RWPE1 (cell line): ENCODE results near the gene INPP4A.
"Not testable (repeated sequence)": the region's sequence is repeated elsewhere in the genome, so short reads cannot be mapped to it uniquely, and the experiment has no call there.

Source experiments
- CTCF ChIA-PET: fragments of 350-600 bp; sonication (Branson Sonifier 250); formaldehyde crosslinking; extraction: SDS; loops from one replicate; lab custom pipeline; 2021; lab: Yijun Ruan, JAX
- POLR2A ChIA-PET: fragments of 400-600 bp; formaldehyde crosslinking; extraction: SDS; loops from one replicate; lab custom pipeline; 2020; ENCODE audit warnings: antibody characterized with exemption; ENCODE audit not compliant: low non-redundant PET; lab: Yijun Ruan, JAX
- DNase-seq: peaks from one replicate; pipeline ENCODE4 v3.0.0; 2012; ENCODE audit warnings: low spot score
- H3K27ac ChIP-seq: fragments of 450-650 bp; 2 replicates; pipeline ENCODE4 v1.5.1; 2017
- TF ChIP-seq, protein P1 (sequence below): fragments of 450-650 bp; conservative IDR thresholded peaks from 2 replicates; pipeline ENCODE4 v1.5.1; 2017; ENCODE audit warnings: low read depth, mild to moderate bottlenecking

Gene INPP4A

DNA sequence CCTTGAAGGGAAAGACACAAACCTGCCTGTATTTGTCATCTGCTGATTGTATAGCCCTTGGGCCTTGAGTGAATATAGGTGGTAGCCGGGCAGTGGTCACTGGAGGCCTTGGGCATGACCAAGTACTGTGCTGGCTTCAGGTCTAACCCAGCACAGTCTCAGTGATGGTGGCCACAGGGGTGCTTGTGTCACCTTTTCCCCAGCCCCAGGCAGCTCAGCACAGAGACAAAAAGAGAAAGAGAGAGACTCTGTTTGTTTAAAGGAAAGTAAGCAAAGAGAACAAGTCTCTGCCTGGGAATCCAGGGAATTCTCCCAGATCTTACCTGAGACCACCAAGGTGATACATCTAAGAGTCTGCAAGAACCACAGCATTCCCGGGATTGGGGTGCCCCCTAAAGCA lies 39.4 kb upstream of the INPP4A start:
- TF ChIP-seq, protein P1, sequence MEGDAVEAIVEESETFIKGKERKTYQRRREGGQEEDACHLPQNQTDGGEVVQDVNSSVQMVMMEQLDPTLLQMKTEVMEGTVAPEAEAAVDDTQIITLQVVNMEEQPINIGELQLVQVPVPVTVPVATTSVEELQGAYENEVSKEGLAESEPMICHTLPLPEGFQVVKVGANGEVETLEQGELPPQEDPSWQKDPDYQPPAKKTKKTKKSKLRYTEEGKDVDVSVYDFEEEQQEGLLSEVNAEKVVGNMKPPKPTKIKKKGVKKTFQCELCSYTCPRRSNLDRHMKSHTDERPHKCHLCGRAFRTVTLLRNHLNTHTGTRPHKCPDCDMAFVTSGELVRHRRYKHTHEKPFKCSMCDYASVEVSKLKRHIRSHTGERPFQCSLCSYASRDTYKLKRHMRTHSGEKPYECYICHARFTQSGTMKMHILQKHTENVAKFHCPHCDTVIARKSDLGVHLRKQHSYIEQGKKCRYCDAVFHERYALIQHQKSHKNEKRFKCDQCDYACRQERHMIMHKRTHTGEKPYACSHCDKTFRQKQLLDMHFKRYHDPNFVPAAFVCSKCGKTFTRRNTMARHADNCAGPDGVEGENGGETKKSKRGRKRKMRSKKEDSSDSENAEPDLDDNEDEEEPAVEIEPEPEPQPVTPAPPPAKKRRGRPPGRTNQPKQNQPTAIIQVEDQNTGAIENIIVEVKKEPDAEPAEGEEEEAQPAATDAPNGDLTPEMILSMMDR, result no peak
- CTCF ChIA-PET, result no interaction called here
- no peak overlapping the region for H3K27ac ChIP-seq
- POLR2A ChIA-PET, result no interaction called here
- DNase-seq, result no peak

DNA sequence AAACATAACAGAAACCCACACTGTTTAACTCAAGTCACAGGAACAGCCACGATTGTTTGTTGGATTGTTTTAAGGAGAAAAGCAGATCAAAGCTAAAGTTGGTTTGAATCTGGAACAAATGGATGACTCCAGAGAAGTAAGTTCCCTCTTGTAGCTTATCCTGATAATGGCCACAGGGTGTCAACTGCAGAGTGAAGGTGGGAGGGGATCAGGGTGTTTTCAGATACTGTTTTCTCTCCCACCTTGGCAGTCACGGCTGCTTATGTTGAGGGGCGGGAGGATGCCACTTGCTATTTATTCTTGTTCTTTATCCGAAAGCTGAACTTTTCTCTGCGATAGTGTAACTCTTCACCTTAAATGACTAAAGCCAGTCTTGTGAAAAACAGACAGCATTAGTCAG lies 36.5 kb upstream of the INPP4A start:
- POLR2A ChIA-PET, result no interaction called here
- TF ChIP-seq, protein P1, result no peak
- CTCF ChIA-PET, result no interaction called here
- no peak for DNase-seq
- H3K27ac ChIP-seq, result no peak overlapping the region

DNA sequence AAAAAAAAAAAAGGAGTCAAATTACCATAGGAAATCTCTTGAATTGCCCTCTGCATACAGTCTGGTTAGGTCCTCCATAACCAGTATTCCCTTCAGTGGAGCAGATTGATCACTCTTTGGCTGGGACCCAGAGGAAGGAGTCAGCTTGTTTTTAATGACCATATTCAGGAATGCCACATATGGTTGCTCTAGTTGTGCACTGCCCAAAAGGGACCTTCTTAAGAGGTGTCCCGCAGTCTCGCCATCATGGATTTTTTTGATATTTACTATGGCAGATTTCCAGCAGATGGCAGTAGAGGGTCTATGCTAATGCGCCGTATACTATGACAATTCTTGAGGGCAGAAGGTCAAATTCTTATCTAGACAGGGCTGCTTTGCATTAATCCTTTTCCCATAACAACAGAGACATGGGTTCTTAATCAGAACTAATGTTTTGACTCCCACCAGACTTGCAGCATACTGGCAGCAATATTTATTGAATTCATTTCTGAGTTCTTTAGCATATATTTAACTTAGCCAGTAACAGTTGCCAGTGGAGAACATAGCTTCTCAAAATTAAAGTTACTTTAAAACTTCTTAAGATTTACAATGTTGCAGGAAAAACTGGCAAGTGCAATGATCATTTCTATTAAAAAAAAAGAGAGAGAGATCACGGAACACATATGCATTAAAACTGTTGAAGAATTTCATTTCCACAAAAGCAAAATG lies 31.8 kb upstream of the INPP4A start:
- peak; percentile 62 for DNase-seq
- CTCF ChIA-PET, result interaction anchor here (0.6 to 1.4 kb wide), 5 partner anchors 13 to 286 kb away, joined by 3 to 4 read pairs (median 4); no protein-coding TSS in a partner anchor
- TF ChIP-seq, protein P1, result peak; percentile 74
- POLR2A ChIA-PET, result no interaction called here
- H3K27ac ChIP-seq, result no peak overlapping the region

DNA sequence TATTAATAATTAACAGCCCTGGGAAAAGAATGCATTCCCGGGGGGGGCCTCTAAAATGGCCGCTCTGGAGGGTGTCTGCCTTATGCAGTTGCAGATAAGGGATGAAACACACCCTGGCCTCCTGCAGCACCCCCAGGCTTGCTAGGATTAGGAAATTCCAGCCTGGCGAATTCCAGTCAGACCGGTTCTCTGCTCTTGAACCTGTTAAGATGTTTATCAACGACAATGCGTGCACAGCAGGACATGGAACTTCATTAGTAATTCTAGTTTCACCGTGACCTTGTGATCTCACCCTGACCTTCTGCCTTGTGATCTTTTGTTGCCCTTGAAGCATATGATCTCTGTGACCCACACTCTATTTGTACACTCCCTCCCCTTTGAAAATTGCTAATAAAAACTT lies 30.4 kb upstream of the INPP4A start:
- H3K27ac ChIP-seq, DNase-seq, POLR2A ChIA-PET: not testable (repeated sequence)
- CTCF ChIA-PET, result interaction anchor here (1.2 kb wide), 1 partner anchor 146 kb away, joined by 3 read pairs; no protein-coding TSS in a partner anchor

DNA sequence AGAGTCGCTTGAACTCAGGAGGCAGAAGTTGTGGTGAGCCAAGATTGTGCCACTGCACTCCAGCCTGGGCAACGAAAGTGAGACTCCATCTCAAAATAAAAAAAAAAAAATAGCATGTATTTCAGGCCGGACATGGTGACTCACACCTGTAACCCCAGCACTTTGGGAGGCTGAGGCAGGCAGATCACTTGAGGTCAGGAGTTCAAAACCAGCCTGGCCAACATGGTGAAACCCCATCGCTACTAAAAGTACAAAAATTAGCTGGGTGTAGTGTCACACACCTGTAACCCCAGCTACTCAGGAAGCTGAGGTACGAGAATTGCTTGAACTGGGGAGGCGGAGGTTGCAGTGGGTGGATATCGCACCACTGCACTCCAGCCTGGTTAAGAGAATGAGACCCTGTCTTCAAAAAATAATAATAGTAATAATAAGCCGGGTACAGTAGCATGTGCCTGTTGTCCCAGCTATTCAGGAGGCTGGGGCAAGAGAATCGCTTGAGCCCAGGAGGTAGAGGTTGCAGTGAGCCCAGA lies 28.9 kb upstream of the INPP4A start:
- POLR2A ChIA-PET, H3K27ac ChIP-seq, DNase-seq: not testable (repeated sequence)
- CTCF ChIA-PET, result interaction anchor here (0.6 kb wide), 1 partner anchor 674 kb away, joined by 3 read pairs; no protein-coding TSS in a partner anchor

DNA sequence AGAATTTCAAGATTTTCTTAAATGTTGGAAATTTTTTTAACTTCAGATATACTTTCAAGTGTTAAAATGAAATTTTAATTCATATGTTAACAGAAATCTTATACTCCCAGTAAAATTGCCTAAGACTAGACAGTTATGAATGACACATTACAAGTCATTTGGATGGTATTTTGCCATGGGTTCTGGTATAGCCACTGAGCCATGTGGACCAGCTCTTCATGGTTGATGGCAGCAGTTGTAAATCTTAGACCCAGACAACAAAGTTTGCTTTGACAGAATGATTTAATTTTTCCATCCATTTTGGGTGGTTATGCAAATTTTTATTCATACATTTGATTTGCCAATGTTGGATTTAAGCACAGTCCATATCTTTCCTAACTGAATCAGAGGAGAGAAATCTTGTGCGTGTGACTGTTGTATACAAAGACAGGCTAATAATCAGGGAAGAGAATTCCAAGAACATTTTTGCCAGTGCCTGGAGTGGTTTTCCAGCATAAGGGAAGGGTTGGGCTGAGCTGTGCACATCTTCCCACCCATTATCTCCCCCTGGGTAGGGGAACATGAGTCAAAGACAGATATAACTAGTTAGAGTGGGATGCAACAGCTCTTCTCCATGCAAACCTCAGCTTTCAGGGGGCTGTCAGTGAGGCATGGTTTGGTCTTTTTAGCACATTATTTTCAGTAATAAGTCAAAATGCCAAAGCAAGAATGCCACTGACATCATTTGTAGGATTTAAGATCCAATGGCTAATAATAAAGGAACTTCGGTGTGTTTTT lies 28.1 kb upstream of the INPP4A start:
- no peak for DNase-seq
- POLR2A ChIA-PET, result no interaction called here
- TF ChIP-seq, protein P1, result no peak
- CTCF ChIA-PET, result no interaction called here
- no peak overlapping the region for H3K27ac ChIP-seq

DNA sequence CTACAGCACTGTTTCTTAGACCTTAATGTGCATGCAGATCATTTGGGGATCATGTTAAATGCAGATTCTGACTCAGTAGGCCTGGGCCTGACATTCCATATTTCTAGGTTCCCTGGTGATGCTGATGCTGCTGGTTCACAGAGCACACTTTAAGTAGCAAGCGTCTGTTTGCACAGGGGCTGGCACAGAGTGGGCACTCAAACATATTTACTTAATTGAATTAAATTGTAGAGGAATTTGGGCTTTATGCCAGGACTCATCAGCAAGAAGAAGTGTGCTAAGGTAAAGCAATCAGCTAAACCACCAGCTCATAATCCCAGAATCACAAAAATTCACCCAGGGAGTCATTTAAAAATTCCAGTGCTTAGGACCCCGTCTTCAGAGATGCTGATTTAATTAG lies 25.1 kb upstream of the INPP4A start:
- CTCF ChIA-PET, result no interaction called here
- POLR2A ChIA-PET, result no interaction called here
- TF ChIP-seq, protein P1, result no peak
- DNase-seq, result no peak
- H3K27ac ChIP-seq, result no peak overlapping the region
